Activated T-helper 1 cell treated with anti-CD3 and anti-CD28 coated beads, Interleukin-12 subunit alpha, Interleukin-12 subunit beta, Interleukin-2, Interleukin-4 antibody, amounts not matched to agents 30 ng/mL and 10 ng/mL and 1 ng/mL, durations not matched to agents 14 hours and 24 hours and 36 hours (primary cell): Measurements from ENCODE around the gene SULT2A1. TPM values are rescaled to one million over a fixed set of nuclear protein-coding genes. Genes with fewer than 3 reads are reported as not detected.
"Not testable (repeated sequence)": the region's sequence is repeated elsewhere in the genome, so short reads cannot be mapped to it uniquely, and the experiment has no call there.

Experiments
- DNase-seq: peaks from one replicate; pipeline ENCODE4 v3.0.0; 2021; ENCODE audit warnings: low spot score
- H3K27ac Mint-ChIP-seq: one replicate; pipeline ENCODE4 v1.8.0; 2021; ENCODE audit warnings: mild to moderate bottlenecking, mixed read lengths
- H3K27me3 Mint-ChIP-seq: one replicate; pipeline ENCODE4 v1.8.0; 2022; ENCODE audit warnings: mild to moderate bottlenecking, moderate library complexity, mixed read lengths; ENCODE audit not compliant: insufficient read depth
- H3K36me3 Mint-ChIP-seq: one replicate; pipeline ENCODE4 v1.8.0; 2021; ENCODE audit warnings: low read depth, mixed read lengths
- H3K4me1 Mint-ChIP-seq: one replicate; pipeline ENCODE4 v1.8.0; 2021; ENCODE audit warnings: low read depth, mixed read lengths
- H3K4me3 Mint-ChIP-seq: one replicate; pipeline ENCODE4 v1.8.0; 2021; ENCODE audit warnings: mild to moderate bottlenecking, moderate library complexity, mixed read lengths
- H3K9me3 Mint-ChIP-seq: one replicate; pipeline ENCODE4 v1.8.0; 2021; ENCODE audit warnings: mixed read lengths
- intact Hi-C: fragments of 100-400 bp; cut with micrococcal nuclease; formaldehyde crosslinking; loops from one replicate; pipeline ENCODE4 v1.15.1; 2024
- total RNA-seq: library from RNA; stranded (reverse); gene quantifications from 2 replicates; pipeline ENCODE4 v1.2.3, GENCODE V29; 2022

The SULT2A1 gene
- total RNA-seq, 1 donor from 2014 or later, result not detected

GRCh38 chr19:47890865-47891621, 4.9 kb upstream of the SULT2A1 start:
- Mint-ChIP-seq H3K36me3 (no peaks in the 10 kb centered on the region), H3K4me1 (no peaks in the 10 kb centered on the region), H3K27me3 (peaks cover 5% of the 10 kb centered on the region), H3K4me3 (no peak overlapping the region), H3K9me3 (peaks cover 5% of the 10 kb centered on the region), H3K27ac (no peak overlapping the region)
- intact Hi-C loops, result no loop called here
- DNase-seq, result no peak

GRCh38 chr19:47885067-47885463, 1.1 kb downstream of the SULT2A1 start:
- intact Hi-C loops, result no loop called here
- DNase-seq, result no peak
- no peak overlapping the region for H3K4me3 Mint-ChIP-seq
- peaks cover 6% of the 10 kb centered on the region for H3K27me3 Mint-ChIP-seq
- no peak overlapping the region for H3K27ac Mint-ChIP-seq
- H3K36me3 Mint-ChIP-seq, result no peaks in the 10 kb centered on the region
- no peaks in the 10 kb centered on the region for H3K9me3 Mint-ChIP-seq
- H3K4me1 Mint-ChIP-seq, result no peaks in the 10 kb centered on the region

GRCh38 chr19:47882890-47883289, 3.2 kb downstream of the SULT2A1 start:
- Mint-ChIP-seq H3K4me1 (no peaks in the 10 kb centered on the region), H3K4me3 (no peak overlapping the region), H3K9me3 (peaks cover 3% of the 10 kb centered on the region), H3K27ac (no peak overlapping the region), H3K36me3 (no peaks in the 10 kb centered on the region), H3K27me3 (peaks cover 6% of the 10 kb centered on the region)
- no peak for DNase-seq
- intact Hi-C loops, result no loop called here

GRCh38 chr19:47881757-47882156, 4.4 kb downstream of the SULT2A1 start:
- no peak overlapping the region for H3K27ac Mint-ChIP-seq
- intact Hi-C loops, result no loop called here
- DNase-seq, result no peak
- peaks cover 6% of the 10 kb centered on the region for H3K27me3 Mint-ChIP-seq
- H3K9me3 Mint-ChIP-seq, result peaks cover 3% of the 10 kb centered on the region
- no peaks in the 10 kb centered on the region for H3K4me1 Mint-ChIP-seq
- H3K4me3 Mint-ChIP-seq, result no peak overlapping the region
- no peaks in the 10 kb centered on the region for H3K36me3 Mint-ChIP-seq

- DNase-seq, H3K27me3 Mint-ChIP-seq, H3K27ac Mint-ChIP-seq, H3K4me1 Mint-ChIP-seq, H3K36me3 Mint-ChIP-seq, H3K4me3 Mint-ChIP-seq, intact Hi-C loops, H3K9me3 Mint-ChIP-seq: not testable (repeated sequence)
Measured at GRCh38 chr19:47879385-47879784, 6.7 kb downstream of the SULT2A1 start.

- no peaks in the 10 kb centered on the region for H3K4me1 Mint-ChIP-seq
- H3K27me3 Mint-ChIP-seq, result no peaks in the 10 kb centered on the region
- intact Hi-C loops, result loop anchor here (1.0 kb wide), 1 partner anchor 22 kb away; no protein-coding TSS in a partner anchor
Measured at GRCh38 chr19:47878906-47879305, 7.2 kb downstream of the SULT2A1 start.

GRCh38 chr19:47865166-47865565, 20.9 kb downstream of the SULT2A1 start:
- no peak overlapping the region for H3K4me3 Mint-ChIP-seq
- intact Hi-C loops, result no loop called here
- H3K36me3 Mint-ChIP-seq, result no peaks in the 10 kb centered on the region
- no peak overlapping the region for H3K27ac Mint-ChIP-seq
- peaks cover 6% of the 10 kb centered on the region for H3K27me3 Mint-ChIP-seq
- no peaks in the 10 kb centered on the region for H3K4me1 Mint-ChIP-seq
- no peak for DNase-seq
- peaks cover 3% of the 10 kb centered on the region for H3K9me3 Mint-ChIP-seq

More at GRCh38 chr19:47878906-47879305, 7.2 kb downstream of the SULT2A1 start:
- H3K27ac Mint-ChIP-seq, result no peak overlapping the region
- peaks cover 3% of the 10 kb centered on the region for H3K9me3 Mint-ChIP-seq
- H3K4me3 Mint-ChIP-seq, result no peak overlapping the region
- no peak for DNase-seq
- H3K36me3 Mint-ChIP-seq, result no peaks in the 10 kb centered on the region

- H3K27ac Mint-ChIP-seq, result no peak overlapping the region
- intact Hi-C loops, result loop anchor here (1.0 kb wide), 1 partner anchor 50 kb away; no protein-coding TSS in a partner anchor
- H3K36me3 Mint-ChIP-seq, result no peaks in the 10 kb centered on the region
- H3K4me3 Mint-ChIP-seq, result no peak overlapping the region
- H3K9me3 Mint-ChIP-seq, result peaks cover 3% of the 10 kb centered on the region
- peak; percentile 67 for DNase-seq
- peaks cover 8% of the 10 kb centered on the region for H3K27me3 Mint-ChIP-seq
- H3K4me1 Mint-ChIP-seq, result no peaks in the 10 kb centered on the region
Measured at GRCh38 chr19:47863514-47863936, 22.6 kb downstream of the SULT2A1 start.

GRCh38 chr19:47861630-47862029, 24.5 kb downstream of the SULT2A1 start:
- Mint-ChIP-seq H3K4me1 (no peaks in the 10 kb centered on the region), H3K4me3 (no peak overlapping the region), H3K27ac (no peak overlapping the region), H3K27me3 (peaks cover 8% of the 10 kb centered on the region), H3K36me3 (no peaks in the 10 kb centered on the region), H3K9me3 (peaks cover 3% of the 10 kb centered on the region)
- no peak for DNase-seq
- intact Hi-C loops, result no loop called here

- Mint-ChIP-seq H3K4me1 (no peaks in the 10 kb centered on the region), H3K27me3 (peaks cover 8% of the 10 kb centered on the region), H3K4me3 (no peak overlapping the region), H3K27ac (no peak overlapping the region), H3K9me3 (peaks cover 3% of the 10 kb centered on the region), H3K36me3 (no peaks in the 10 kb centered on the region)
- intact Hi-C loops, result no loop called here
- no peak for DNase-seq
Measured at GRCh38 chr19:47860602-47861297, 25.4 kb downstream of the SULT2A1 start.

GRCh38 chr19:47859838-47860237, 26.3 kb downstream of the SULT2A1 start:
- H3K9me3 Mint-ChIP-seq, intact Hi-C loops, H3K36me3 Mint-ChIP-seq, H3K27ac Mint-ChIP-seq, H3K4me1 Mint-ChIP-seq, H3K4me3 Mint-ChIP-seq, DNase-seq, H3K27me3 Mint-ChIP-seq: not testable (repeated sequence)

- H3K9me3 Mint-ChIP-seq, intact Hi-C loops: not testable (repeated sequence)
Measured at GRCh38 chr19:47858646-47859285, 27.3 kb downstream of the SULT2A1 start, which contains the start of gene TPRX2. TPRX2 (plus strand) TSS chr19:47859235; CDS start chr19:47859247, 12 bp downstream.

GRCh38 chr19:47858231-47858630, 27.9 kb downstream of the SULT2A1 start:
- intact Hi-C loops, H3K36me3 Mint-ChIP-seq, DNase-seq, H3K4me3 Mint-ChIP-seq, H3K9me3 Mint-ChIP-seq, H3K27me3 Mint-ChIP-seq, H3K27ac Mint-ChIP-seq, H3K4me1 Mint-ChIP-seq: not testable (repeated sequence)

More at GRCh38 chr19:47858646-47859285, 27.3 kb downstream of the SULT2A1 start, which contains the start of gene TPRX2:
- not testable (repeated sequence) for H3K27ac Mint-ChIP-seq, DNase-seq, H3K27me3 Mint-ChIP-seq, H3K4me1 Mint-ChIP-seq, H3K36me3 Mint-ChIP-seq, H3K4me3 Mint-ChIP-seq
